Panc1 (cell line): Measurements from ENCODE around the gene SUPT3H. TPM values are rescaled to one million over a fixed set of nuclear protein-coding genes. Genes with fewer than 3 reads are reported as not detected.

Experiments used
- ATAC-seq: fragments of 200-7000 bp; cut with Tn5 transposase; 2 replicates; pipeline ENCODE4 v1.9.1; 2020; ENCODE audit warnings: mild to moderate bottlenecking, moderate library complexity
- BruUV-seq: library from RNA; stranded (reverse); fragments of 400-500 nt; replicated peaks from 2 replicates; lab custom pipeline; 2021; lab: Mats Ljungman, UMichigan
- CTCF ChIA-PET: fragments of 300-600 bp; sonication (Branson Sonifier 250); formaldehyde crosslinking; loops from one replicate; lab custom pipeline; 2022; ENCODE audit warnings: antibody characterized with exemption; lab: Charles Lee
- POLR2A ChIA-PET: fragments of 300-600 bp; sonication (Branson Sonifier 250); formaldehyde crosslinking; loops from one replicate; lab custom pipeline; 2022; ENCODE audit warnings: antibody characterized with exemption; lab: Charles Lee
- DNase-seq: peaks from one replicate; pipeline ENCODE4 v3.0.0-alpha.2; 2010; ENCODE audit warnings: low read depth, low spot score
- H3K27ac ChIP-seq: 2 replicates; pipeline ENCODE4 v1.5.1; 2011; ENCODE audit warnings: mild to moderate bottlenecking, low read length, inconsistent platforms
- H3K27me3 ChIP-seq: fragments of 200-500 bp; sonication (Bioruptor generic); 2 replicates; pipeline ENCODE4 v1.6.0; 2014; ENCODE audit warnings: low read length, inconsistent platforms; ENCODE audit not compliant: control insufficient read depth, insufficient read depth
- H3K36me3 ChIP-seq: fragments of 200-500 bp; sonication (Bioruptor generic); 2 replicates; pipeline ENCODE4 v1.5.1; 2014; ENCODE audit warnings: inconsistent platforms, mild to moderate bottlenecking, low read length, moderate library complexity; ENCODE audit not compliant: control insufficient read depth, insufficient read depth
- H3K4me1 ChIP-seq: 2 replicates; pipeline ENCODE4 v1.5.1; 2011; ENCODE audit warnings: inconsistent platforms, mild to moderate bottlenecking, low read length, moderate library complexity; ENCODE audit not compliant: control insufficient read depth, insufficient read depth
- H3K4me3 ChIP-seq, 2 experiments: 2 replicates each; pipeline ENCODE4 v1.5.1; 2011 to 2012; ENCODE audit warnings: low read depth in 2 of 2, low read length in 2 of 2, mild to moderate bottlenecking in 2 of 2, inconsistent platforms in 1 of 2, moderate library complexity in 1 of 2
- H3K9me3 ChIP-seq: fragments of 200-500 bp; sonication (Bioruptor generic); 2 replicates; pipeline ENCODE4 v1.5.1; 2014; ENCODE audit warnings: low read depth, mild to moderate bottlenecking, inconsistent platforms, low read length, moderate library complexity; ENCODE audit not compliant: control insufficient read depth, insufficient read depth
- CTCF ChIP-seq: fragments of 450-650 bp; IDR thresholded peaks from 2 replicates; pipeline ENCODE4 v1.5.1; 2017; ENCODE audit warnings: mild to moderate bottlenecking
- POLR2AphosphoS5 ChIP-seq: IDR thresholded peaks from 2 replicates; pipeline ENCODE4 v1.6.1; 2012; ENCODE audit warnings: mild to moderate bottlenecking, low read depth, low read length, moderate library complexity
- SIN3A ChIP-seq: IDR thresholded peaks from 2 replicates; pipeline ENCODE4 v1.6.1; 2012; ENCODE audit warnings: low read depth, mild to moderate bottlenecking, low read length, moderate library complexity, borderline replicate concordance; ENCODE audit not compliant: insufficient read depth
- TCF7L2 ChIP-seq: IDR thresholded peaks from 2 replicates; pipeline ENCODE4 v1.6.1; 2011; ENCODE audit warnings: mild to moderate bottlenecking, low read depth, low read length, inconsistent platforms
- in situ Hi-C: cut with HindIII; loops from 2 replicates; pipeline ENCODE4 v1.10.0; 2016; ENCODE audit warnings: low sequenced_read_pairs, low pct_unique_long_range_greater_than_20kb
- intact Hi-C: fragments of 100-400 bp; cut with micrococcal nuclease; formaldehyde crosslinking; loops from one replicate; pipeline ENCODE4 v1.10.0; 2022; ENCODE audit not compliant: unreplicated experiment
- total RNA-seq: library from RNA; stranded (reverse); gene quantifications from one replicate; pipeline ENCODE4 v1.2.1, GENCODE V29; 2021; ENCODE audit not compliant: unreplicated experiment
- TF ChIP-seq, protein P1 (sequence below), 2 experiments: IDR thresholded peaks; 2 replicates each; pipeline ENCODE4 v1.6.1; 2011 to 2012; ENCODE audit warnings: low read depth in 2 of 2, control low read depth in 1 of 2, low read length in 1 of 2, mild to moderate bottlenecking in 1 of 2, moderate library complexity in 1 of 2; ENCODE audit not compliant: insufficient read depth in 1 of 2

Gene SUPT3H
- total RNA-seq, 1 experiment from 2014 or later = 11.0 TPM

- in situ Hi-C loops = no loop called here
- POLR2A ChIA-PET = no interaction called here
- DNase-seq (no peak), ATAC-seq (no peak)
- Histone ChIP-seq H3K27ac (no peak overlapping the region), H3K9me3 (no peaks in the 10 kb centered on the region), H3K27me3 (no peaks in the 10 kb centered on the region), H3K4me3 (no peak overlapping the region), H3K36me3 (no peaks in the 10 kb centered on the region), H3K4me1 (no peaks in the 10 kb centered on the region)
- no peak for TF ChIP-seq CTCF
- TF ChIP-seq SIN3A = no peak
- no peak for TF ChIP-seq TCF7L2
- TF ChIP-seq POLR2AphosphoS5 = no peak
- TF ChIP-seq, protein P1, sequence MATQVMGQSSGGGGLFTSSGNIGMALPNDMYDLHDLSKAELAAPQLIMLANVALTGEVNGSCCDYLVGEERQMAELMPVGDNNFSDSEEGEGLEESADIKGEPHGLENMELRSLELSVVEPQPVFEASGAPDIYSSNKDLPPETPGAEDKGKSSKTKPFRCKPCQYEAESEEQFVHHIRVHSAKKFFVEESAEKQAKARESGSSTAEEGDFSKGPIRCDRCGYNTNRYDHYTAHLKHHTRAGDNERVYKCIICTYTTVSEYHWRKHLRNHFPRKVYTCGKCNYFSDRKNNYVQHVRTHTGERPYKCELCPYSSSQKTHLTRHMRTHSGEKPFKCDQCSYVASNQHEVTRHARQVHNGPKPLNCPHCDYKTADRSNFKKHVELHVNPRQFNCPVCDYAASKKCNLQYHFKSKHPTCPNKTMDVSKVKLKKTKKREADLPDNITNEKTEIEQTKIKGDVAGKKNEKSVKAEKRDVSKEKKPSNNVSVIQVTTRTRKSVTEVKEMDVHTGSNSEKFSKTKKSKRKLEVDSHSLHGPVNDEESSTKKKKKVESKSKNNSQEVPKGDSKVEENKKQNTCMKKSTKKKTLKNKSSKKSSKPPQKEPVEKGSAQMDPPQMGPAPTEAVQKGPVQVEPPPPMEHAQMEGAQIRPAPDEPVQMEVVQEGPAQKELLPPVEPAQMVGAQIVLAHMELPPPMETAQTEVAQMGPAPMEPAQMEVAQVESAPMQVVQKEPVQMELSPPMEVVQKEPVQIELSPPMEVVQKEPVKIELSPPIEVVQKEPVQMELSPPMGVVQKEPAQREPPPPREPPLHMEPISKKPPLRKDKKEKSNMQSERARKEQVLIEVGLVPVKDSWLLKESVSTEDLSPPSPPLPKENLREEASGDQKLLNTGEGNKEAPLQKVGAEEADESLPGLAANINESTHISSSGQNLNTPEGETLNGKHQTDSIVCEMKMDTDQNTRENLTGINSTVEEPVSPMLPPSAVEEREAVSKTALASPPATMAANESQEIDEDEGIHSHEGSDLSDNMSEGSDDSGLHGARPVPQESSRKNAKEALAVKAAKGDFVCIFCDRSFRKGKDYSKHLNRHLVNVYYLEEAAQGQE (IDR thresholded peaks at IDR 0.05; ENCODE audit: insufficient read depth in 1 of 2, low read depth in 2 of 2, low read length in 1 of 2) = no peak
- BruUV-seq = no TSS peak
- intact Hi-C loops = no loop called here
- CTCF ChIA-PET = no interaction called here
Measured at GRCh38 chr6:44974511-44974910, 403.2 kb downstream of the SUPT3H start.

- intact Hi-C loops (no loop called here), in situ Hi-C loops (no loop called here)
- Histone ChIP-seq H3K4me1 (no peaks in the 10 kb centered on the region), H3K27me3 (no peaks in the 10 kb centered on the region), H3K36me3 (no peaks in the 10 kb centered on the region), H3K4me3 (no peak overlapping the region), H3K27ac (no peak overlapping the region), H3K9me3 (no peaks in the 10 kb centered on the region)
- TF ChIP-seq CTCF = no peak
- no peak for TF ChIP-seq POLR2AphosphoS5
- no peak for TF ChIP-seq TCF7L2
- no peak for TF ChIP-seq SIN3A
- TF ChIP-seq, protein P1 (IDR thresholded peaks at IDR 0.05; ENCODE audit: insufficient read depth in 1 of 2, low read depth in 2 of 2, low read length in 1 of 2) = no peak
- BruUV-seq = no TSS peak
- ATAC-seq (no peak), DNase-seq (no peak)
- POLR2A ChIA-PET = no interaction called here
- CTCF ChIA-PET = no interaction called here
Measured at GRCh38 chr6:44972709-44973108, 405.0 kb downstream of the SUPT3H start.
